Islet of Langerhans (tissue), 1 donor: ENCODE measurements around the gene ACAN.

Experiments
- FAIRE-seq: peaks from one replicate; lab custom pipeline; 2011; peaks lifted over from hg19 to GRCh38; lab: Jason Lieb, UNC

Gene ACAN

GRCh38 chr15:88843334-88843733, 40.1 kb downstream of the ACAN start:
- no peak for FAIRE-seq

- FAIRE-seq = no peak
Observed at GRCh38 chr15:88844749-88845386, 41.6 kb downstream of the ACAN start.

- FAIRE-seq = no peak
Observed at GRCh38 chr15:88845616-88846015, 42.4 kb downstream of the ACAN start.

GRCh38 chr15:88847144-88847543, 43.9 kb downstream of the ACAN start:
- FAIRE-seq = no peak

- FAIRE-seq = no peak
Observed at GRCh38 chr15:88848203-88848602, 45.0 kb downstream of the ACAN start.

- FAIRE-seq = no peak
Observed at GRCh38 chr15:88849376-88850072, 46.3 kb downstream of the ACAN start.

GRCh38 chr15:88852476-88852875, 49.2 kb downstream of the ACAN start:
- no peak for FAIRE-seq

GRCh38 chr15:88858934-88859333, 55.7 kb downstream of the ACAN start:
- FAIRE-seq = no peak

- FAIRE-seq = no peak
Observed at GRCh38 chr15:88859550-88859949, 56.3 kb downstream of the ACAN start.

- no peak for FAIRE-seq
Observed at GRCh38 chr15:88860212-88860611, 57.0 kb downstream of the ACAN start.

- no peak for FAIRE-seq
Observed at GRCh38 chr15:88863412-88863811, 60.2 kb downstream of the ACAN start.

- FAIRE-seq = no peak
Observed at GRCh38 chr15:88864861-88865497, 61.7 kb downstream of the ACAN start.

GRCh38 chr15:88865498-88866099, 62.4 kb downstream of the ACAN start:
- no peak for FAIRE-seq

- no peak for FAIRE-seq
Observed at GRCh38 chr15:88866295-88866881, 63.2 kb downstream of the ACAN start.

GRCh38 chr15:88871313-88871712, 68.1 kb downstream of the ACAN start:
- FAIRE-seq = no peak

GRCh38 chr15:88872106-88872505, 68.9 kb downstream of the ACAN start:
- FAIRE-seq = no peak

GRCh38 chr15:88872706-88873105, 69.5 kb downstream of the ACAN start:
- no peak for FAIRE-seq

- FAIRE-seq = no peak
Observed at GRCh38 chr15:88873786-88874185, 70.5 kb downstream of the ACAN start.

- no peak for FAIRE-seq
Observed at GRCh38 chr15:88874275-88874674, 71.0 kb downstream of the ACAN start.

GRCh38 chr15:88874684-88875083, 71.4 kb downstream of the ACAN start:
- no peak for FAIRE-seq

- FAIRE-seq = no peak
Observed at GRCh38 chr15:88876573-88876972, 73.3 kb downstream of the ACAN start.

- FAIRE-seq = no peak
Observed at GRCh38 chr15:88877415-88877814, 74.2 kb downstream of the ACAN start.

GRCh38 chr15:88877906-88878305, 74.7 kb downstream of the ACAN start:
- no peak for FAIRE-seq
